NCI-H2029 (cell line): ENCODE results near the gene SVEP1.
"Not testable (repeated sequence)": the region's sequence is repeated elsewhere in the genome, so short reads cannot be mapped to it uniquely, and the experiment has no call there.

Experiments used
- DNase-seq: peaks from one replicate; lab custom pipeline; 2025; lab: John Stamatoyannopoulos, UW

Gene SVEP1

GRCh38 chr9:110358992-110359391, 220.5 kb downstream of the SVEP1 start:
- DNase-seq, result not testable (repeated sequence)

GRCh38 chr9:110357505-110357904, 222.0 kb downstream of the SVEP1 start:
- no peak for DNase-seq

- DNase-seq, result no peak
Observed at GRCh38 chr9:110356639-110357395, 222.7 kb downstream of the SVEP1 start.

- no peak for DNase-seq
Observed at GRCh38 chr9:110355911-110356310, 223.6 kb downstream of the SVEP1 start.

- DNase-seq, result peak; percentile 10
Observed at GRCh38 chr9:110351009-110351467, 228.5 kb downstream of the SVEP1 start.

GRCh38 chr9:110346325-110346724, 233.2 kb downstream of the SVEP1 start:
- DNase-seq, result no peak

GRCh38 chr9:110344821-110345220, 234.7 kb downstream of the SVEP1 start:
- no peak for DNase-seq

- no peak for DNase-seq
Observed at GRCh38 chr9:110343551-110343950, 236.0 kb downstream of the SVEP1 start.

- no peak for DNase-seq
Observed at GRCh38 chr9:110340306-110340705, 239.2 kb downstream of the SVEP1 start.

GRCh38 chr9:110338143-110338542, 241.4 kb downstream of the SVEP1 start:
- DNase-seq, result no peak

- no peak for DNase-seq
Observed at GRCh38 chr9:110337727-110338126, 241.8 kb downstream of the SVEP1 start, which contains the start of gene TXNDC8. Gene TXNDC8, minus strand, starts transcription at chr9:110337863.

- no peak for DNase-seq
Observed at GRCh38 chr9:110336363-110336762, 243.2 kb downstream of the SVEP1 start.

GRCh38 chr9:110334871-110335270, 244.7 kb downstream of the SVEP1 start:
- DNase-seq, result peak; percentile 37

- DNase-seq, result no peak
Observed at GRCh38 chr9:110334183-110334582, 245.4 kb downstream of the SVEP1 start.

GRCh38 chr9:110332766-110333165, 246.8 kb downstream of the SVEP1 start:
- DNase-seq, result no peak

- DNase-seq, result no peak
Observed at GRCh38 chr9:110330484-110331105, 248.9 kb downstream of the SVEP1 start.

- peak; percentile 20 for DNase-seq
Observed at GRCh38 chr9:110329639-110330230, 249.8 kb downstream of the SVEP1 start.

- DNase-seq, result no peak
Observed at GRCh38 chr9:110328763-110329162, 250.8 kb downstream of the SVEP1 start.

- DNase-seq, result no peak
Observed at GRCh38 chr9:110327716-110328115, 251.8 kb downstream of the SVEP1 start.

- DNase-seq, result no peak
Observed at GRCh38 chr9:110323818-110324217, 255.7 kb downstream of the SVEP1 start.

GRCh38 chr9:110320651-110321445, 258.7 kb downstream of the SVEP1 start:
- no peak for DNase-seq

- no peak for DNase-seq
Observed at GRCh38 chr9:110319781-110320492, 259.6 kb downstream of the SVEP1 start.
